ENCODE data around the gene MINDY3. TPM values are rescaled to one million over a fixed set of nuclear protein-coding genes. Genes with fewer than 3 reads are reported as not detected.
A peak's percentile ranks its signal among the peaks of the same experiment; 100 is the strongest.

Gene MINDY3
- total RNA-seq, 5 donors from 2014 or later (not counting 1 experiment from before 2014, with no cell fraction given): 23.6 to 38.0 (median 29.0) TPM

DNA sequence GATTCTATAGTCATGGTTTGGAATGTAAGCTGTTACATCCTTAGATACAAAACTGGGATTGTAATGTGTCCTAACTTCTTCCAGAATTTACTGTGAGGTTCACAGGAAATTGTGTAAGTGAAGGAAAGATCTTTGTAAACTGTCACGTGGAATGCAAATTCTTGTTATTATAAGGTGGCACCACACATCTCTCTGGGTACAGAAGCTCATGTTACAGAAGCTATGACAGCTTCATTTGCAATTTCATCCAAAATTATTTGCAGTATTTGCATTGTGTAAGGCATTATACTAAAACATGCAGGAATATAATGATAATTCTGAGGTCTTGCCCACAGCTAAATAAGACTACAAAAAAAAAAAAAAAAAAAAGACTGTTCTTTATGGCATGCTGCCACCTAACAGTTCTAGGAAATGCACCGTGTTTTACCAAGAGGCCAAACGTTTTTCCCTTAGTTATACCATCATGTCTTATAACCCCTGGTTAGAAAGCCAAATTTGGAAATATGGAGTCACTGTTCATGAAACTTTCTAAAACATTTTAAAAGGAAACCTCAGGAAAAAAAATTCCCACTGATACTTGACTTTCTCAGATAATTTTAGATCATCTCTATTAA, 17.6 kb downstream of the MINDY3 start:
- no peak for DNase-seq
- Mint-ChIP-seq H3K27ac (no peak overlapping the region), H3K36me3 (peaks cover 29% of the 10 kb centered on the region), H3K4me1 (peaks cover 17 to 30% (median 29%) of the 10 kb centered on the region in 3 donors), H3K4me3 (no peak overlapping the region), H3K9me3 (no peaks in the 10 kb centered on the region), H3K27me3 (no peaks in the 10 kb centered on the region)
- ATAC-seq (replicated peaks in 1 of 4): no peak
- WGBS (ENCODE audit: insufficient coverage): no CpG with 5 or more reads among the region's 3 CpGs
- Histone ChIP-seq H3K4me3 (ENCODE audit: control insufficient read depth in 1 of 2, extremely low read depth in 1 of 2, low read length in 1 of 2) (no peak overlapping the region), H3K9me3 (no peaks in the 10 kb centered on the region), H3K36me3 (ENCODE audit: control insufficient read depth in 2 of 2, extremely low read depth in 1 of 2, insufficient read depth in 1 of 2, low read length in 1 of 2) (peaks cover 0 to 8% of the 10 kb centered on the region in 2 donors), H3K27me3 (replicated peaks in 1 of 2; ENCODE audit: control insufficient read depth in 2 of 2, extremely low read depth in 1 of 2, insufficient read depth in 2 of 2, low read length in 1 of 2) (no peaks in the 10 kb centered on the region), H3K4me1 (ENCODE audit: control insufficient read depth in 1 of 2, extremely low read depth in 1 of 2, insufficient read depth in 2 of 2, low read length in 2 of 2) (no peaks in the 10 kb centered on the region), H3K27ac (ENCODE audit: low read length) (no peak overlapping the region)
- ChIA-PET POLR2A (interaction anchor here in 1 of 2 donors (0.6 kb wide), 2 partner anchors 13 to 1045 kb away, joined by 3 to 4 read pairs; no protein-coding TSS in a partner anchor), CTCF (interaction anchor here (0.5 to 2.0 kb wide), 4 partner anchors 11 to 865 kb away, joined by 4 to 7 read pairs (median 6); no protein-coding TSS in a partner anchor)

DNA sequence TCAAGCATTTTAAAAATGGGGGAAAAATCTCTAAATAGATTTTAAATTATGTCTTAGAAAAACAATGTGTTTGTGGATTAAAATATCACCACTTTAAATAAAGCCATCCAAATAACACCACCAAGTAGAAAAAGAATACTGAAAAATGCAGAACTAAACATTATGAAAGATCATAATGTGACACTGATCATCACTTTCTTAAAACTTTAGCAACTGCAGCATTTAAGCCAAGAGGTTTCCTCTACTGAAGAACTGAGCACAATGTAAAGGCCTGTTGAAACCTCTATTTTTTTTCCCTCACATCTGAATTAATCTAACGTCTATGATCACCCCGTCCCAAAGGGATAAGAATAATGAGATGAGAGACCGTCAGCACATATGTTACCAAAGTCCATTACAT, 18.6 kb downstream of the MINDY3 start:
- POLR2A ChIA-PET: no interaction called here
- ATAC-seq (replicated peaks in 1 of 4) (no peak), DNase-seq (no peak)
- H3K4me1 Mint-ChIP-seq: peaks cover 17 to 27% (median 26%) of the 10 kb centered on the region in 3 donors
- no CpG with 5 or more reads among the region's 3 CpGs for WGBS (ENCODE audit: insufficient coverage)
- H3K27me3 Mint-ChIP-seq: no peaks in the 10 kb centered on the region
- H3K27me3 ChIP-seq (replicated peaks in 1 of 2; ENCODE audit: control insufficient read depth in 2 of 2, extremely low read depth in 1 of 2, insufficient read depth in 2 of 2, low read length in 1 of 2): no peaks in the 10 kb centered on the region
- no peaks in the 10 kb centered on the region for H3K9me3 Mint-ChIP-seq
- no peak overlapping the region for H3K4me3 ChIP-seq (ENCODE audit: control insufficient read depth in 1 of 2, extremely low read depth in 1 of 2, low read length in 1 of 2)
- H3K4me1 ChIP-seq (ENCODE audit: control insufficient read depth in 1 of 2, extremely low read depth in 1 of 2, insufficient read depth in 2 of 2, low read length in 2 of 2): no peaks in the 10 kb centered on the region
- H3K4me3 Mint-ChIP-seq: no peak overlapping the region
- no peak overlapping the region for H3K27ac ChIP-seq (ENCODE audit: low read length)
- CTCF ChIA-PET: no interaction called here
- H3K36me3 Mint-ChIP-seq: peaks cover 27% of the 10 kb centered on the region
- no peaks in the 10 kb centered on the region for H3K9me3 ChIP-seq
- no peak overlapping the region for H3K27ac Mint-ChIP-seq
- peaks cover 0 to 5% of the 10 kb centered on the region in 2 donors for H3K36me3 ChIP-seq (ENCODE audit: control insufficient read depth in 2 of 2, extremely low read depth in 1 of 2, insufficient read depth in 1 of 2, low read length in 1 of 2)

DNA sequence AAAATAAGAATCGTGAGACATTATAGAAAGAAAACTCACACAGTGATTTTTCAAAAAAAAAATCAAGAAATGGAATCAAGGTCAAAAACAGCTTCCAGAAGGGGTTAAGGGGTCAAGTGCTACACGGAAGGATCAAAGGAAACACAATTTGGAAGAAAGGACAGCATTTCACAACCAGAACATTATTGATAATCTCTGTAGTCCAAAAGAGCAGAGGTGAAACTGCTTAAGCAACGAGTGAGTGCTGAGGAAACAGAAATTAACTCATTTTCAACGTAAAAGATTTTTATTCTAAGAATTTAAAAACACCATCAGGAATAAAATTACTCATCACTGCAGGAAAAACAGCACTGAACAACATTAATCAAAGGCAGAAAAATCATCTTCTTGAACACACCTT, 23.5 kb downstream of the MINDY3 start:
- ChIA-PET CTCF (interaction anchor here in 1 of 2 donors (0.6 kb wide), 1 partner anchor 33 kb away, joined by 6 read pairs; no protein-coding TSS in a partner anchor), POLR2A (no interaction called here)
- Mint-ChIP-seq H3K9me3 (no peaks in the 10 kb centered on the region), H3K4me3 (no peak overlapping the region), H3K4me1 (peaks cover 4 to 10% (median 6%) of the 10 kb centered on the region in 3 donors), H3K36me3 (peaks cover 29% of the 10 kb centered on the region), H3K27ac (no peak overlapping the region), H3K27me3 (no peaks in the 10 kb centered on the region)
- H3K4me3 ChIP-seq (ENCODE audit: control insufficient read depth in 1 of 2, extremely low read depth in 1 of 2, low read length in 1 of 2): no peak overlapping the region
- H3K27ac ChIP-seq (ENCODE audit: low read length): no peak overlapping the region
- no peaks in the 10 kb centered on the region for H3K27me3 ChIP-seq (replicated peaks in 1 of 2; ENCODE audit: control insufficient read depth in 2 of 2, extremely low read depth in 1 of 2, insufficient read depth in 2 of 2, low read length in 1 of 2)
- no CpG with 5 or more reads among the region's 4 CpGs for WGBS (ENCODE audit: insufficient coverage)
- no peak for ATAC-seq (replicated peaks in 1 of 4)
- peaks cover 0 to 3% of the 10 kb centered on the region in 2 experiments for H3K4me1 ChIP-seq (ENCODE audit: control insufficient read depth in 1 of 2, extremely low read depth in 1 of 2, insufficient read depth in 2 of 2, low read length in 2 of 2)
- H3K9me3 ChIP-seq: no peaks in the 10 kb centered on the region
- no peak for DNase-seq
- H3K36me3 ChIP-seq (ENCODE audit: control insufficient read depth in 2 of 2, extremely low read depth in 1 of 2, insufficient read depth in 1 of 2, low read length in 1 of 2): peaks cover 4 to 18% of the 10 kb centered on the region in 2 donors

DNA sequence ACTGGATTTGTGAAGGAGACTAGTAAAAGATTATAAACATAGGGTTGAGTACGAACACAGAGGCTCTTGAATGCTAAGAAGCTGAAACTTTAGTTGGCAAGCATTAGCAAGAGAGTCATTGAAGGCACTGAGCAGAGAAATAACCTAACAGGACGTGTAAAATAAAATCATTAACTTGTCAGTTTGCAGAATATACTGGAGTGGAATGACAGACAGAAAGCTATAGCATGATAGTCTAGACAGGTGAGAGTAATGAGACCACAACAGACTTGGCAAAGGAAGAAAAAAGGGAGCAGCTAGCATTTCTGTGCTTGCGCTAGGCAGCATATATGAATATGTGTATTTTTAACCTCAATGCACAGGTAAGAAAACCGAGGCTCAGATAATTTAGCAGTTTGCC, 30.8 kb downstream of the MINDY3 start:
- H3K9me3 Mint-ChIP-seq: no peaks in the 10 kb centered on the region
- H3K4me3 ChIP-seq (ENCODE audit: control insufficient read depth in 1 of 2, extremely low read depth in 1 of 2, low read length in 1 of 2): no peak overlapping the region
- peaks cover 11 to 15% (median 12%) of the 10 kb centered on the region in 3 donors for H3K4me1 Mint-ChIP-seq
- ATAC-seq (replicated peaks in 1 of 4) (no peak), DNase-seq (no peak)
- H3K4me1 ChIP-seq (ENCODE audit: control insufficient read depth in 1 of 2, extremely low read depth in 1 of 2, insufficient read depth in 2 of 2, low read length in 2 of 2): peaks cover 0 to 5% of the 10 kb centered on the region in 2 experiments
- no peak overlapping the region for H3K27ac ChIP-seq (ENCODE audit: low read length)
- H3K36me3 ChIP-seq (ENCODE audit: control insufficient read depth in 2 of 2, extremely low read depth in 1 of 2, insufficient read depth in 1 of 2, low read length in 1 of 2): peaks cover 4 to 35% of the 10 kb centered on the region in 2 donors
- H3K4me3 Mint-ChIP-seq: no peak overlapping the region
- WGBS (ENCODE audit: insufficient coverage): 100% methylated on average over 3 of the region's 4 CpGs
- no peaks in the 10 kb centered on the region for H3K27me3 Mint-ChIP-seq
- CTCF ChIA-PET: no interaction called here
- no peak overlapping the region for H3K27ac Mint-ChIP-seq
- no peaks in the 10 kb centered on the region for H3K9me3 ChIP-seq
- H3K36me3 Mint-ChIP-seq: peaks cover 57% of the 10 kb centered on the region
- POLR2A ChIA-PET: no interaction called here
- no peaks in the 10 kb centered on the region for H3K27me3 ChIP-seq (replicated peaks in 1 of 2; ENCODE audit: control insufficient read depth in 2 of 2, extremely low read depth in 1 of 2, insufficient read depth in 2 of 2, low read length in 1 of 2)

DNA sequence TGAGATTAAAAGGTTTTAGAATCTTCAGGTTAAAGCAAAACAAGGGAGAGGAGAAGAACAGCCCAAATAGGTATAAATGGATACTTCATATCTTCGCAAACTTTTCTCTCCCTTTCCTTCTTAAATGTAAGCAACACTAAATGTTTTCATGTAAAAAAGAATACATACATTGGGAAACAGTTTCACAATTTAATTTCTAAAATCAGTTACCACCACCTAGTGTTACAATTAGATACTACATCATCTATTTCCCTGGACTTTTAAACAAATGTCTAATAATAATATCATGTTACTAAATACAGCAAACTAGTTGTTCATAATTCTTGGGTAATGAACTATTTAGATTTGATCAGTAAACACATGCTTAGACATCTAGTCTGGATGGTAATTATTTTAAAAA, 35.8 kb downstream of the MINDY3 start:
- no peaks in the 10 kb centered on the region for H3K9me3 ChIP-seq
- Mint-ChIP-seq H3K4me3 (no peak overlapping the region), H3K36me3 (peaks cover 60% of the 10 kb centered on the region), H3K4me1 (peaks cover 0 to 5% (median 4%) of the 10 kb centered on the region in 3 donors), H3K27ac (no peak overlapping the region), H3K9me3 (no peaks in the 10 kb centered on the region), H3K27me3 (no peaks in the 10 kb centered on the region)
- ATAC-seq (replicated peaks in 1 of 4) (no peak), DNase-seq (peak in 1 of 35 experiments; percentile 9)
- no CpG with 5 or more reads among the region's 1 CpG for WGBS (ENCODE audit: insufficient coverage)
- H3K27ac ChIP-seq (ENCODE audit: low read length): no peak overlapping the region
- POLR2A ChIA-PET: no interaction called here
- no peaks in the 10 kb centered on the region for H3K4me1 ChIP-seq (ENCODE audit: control insufficient read depth in 1 of 2, extremely low read depth in 1 of 2, insufficient read depth in 2 of 2, low read length in 2 of 2)
- CTCF ChIA-PET: no interaction called here
- H3K27me3 ChIP-seq (replicated peaks in 1 of 2; ENCODE audit: control insufficient read depth in 2 of 2, extremely low read depth in 1 of 2, insufficient read depth in 2 of 2, low read length in 1 of 2): no peaks in the 10 kb centered on the region
- H3K4me3 ChIP-seq (ENCODE audit: control insufficient read depth in 1 of 2, extremely low read depth in 1 of 2, low read length in 1 of 2): no peak overlapping the region
- peaks cover 2 to 41% of the 10 kb centered on the region in 2 donors for H3K36me3 ChIP-seq (ENCODE audit: control insufficient read depth in 2 of 2, extremely low read depth in 1 of 2, insufficient read depth in 1 of 2, low read length in 1 of 2)

DNA sequence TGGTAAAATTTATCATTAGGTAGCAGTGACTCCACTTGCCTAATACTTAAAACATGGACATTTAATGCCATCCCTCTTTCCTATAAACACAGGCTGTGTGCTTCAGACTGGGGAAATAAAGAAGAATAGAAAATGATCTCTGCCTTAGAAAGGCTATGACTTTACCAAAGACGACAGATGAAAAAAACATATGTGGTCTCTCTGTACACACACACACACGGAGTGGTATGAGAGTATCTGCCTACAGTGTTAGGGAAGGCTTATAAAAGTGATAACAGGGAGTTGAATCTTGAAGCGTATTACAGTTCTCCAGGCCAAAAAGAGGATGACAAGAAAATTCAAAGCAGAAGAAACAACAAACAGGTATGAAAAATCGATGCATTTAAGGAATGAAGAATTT, 38.2 kb downstream of the MINDY3 start:
- no peak overlapping the region for H3K4me3 ChIP-seq (ENCODE audit: control insufficient read depth in 1 of 2, extremely low read depth in 1 of 2, low read length in 1 of 2)
- Mint-ChIP-seq H3K4me1 (peaks cover 0 to 5% (median 5%) of the 10 kb centered on the region in 3 donors), H3K9me3 (no peaks in the 10 kb centered on the region), H3K27me3 (no peaks in the 10 kb centered on the region), H3K27ac (no peak overlapping the region), H3K4me3 (no peak overlapping the region), H3K36me3 (peaks cover 64% of the 10 kb centered on the region)
- ChIA-PET CTCF (no interaction called here), POLR2A (no interaction called here)
- no peaks in the 10 kb centered on the region for H3K27me3 ChIP-seq (replicated peaks in 1 of 2; ENCODE audit: control insufficient read depth in 2 of 2, extremely low read depth in 1 of 2, insufficient read depth in 2 of 2, low read length in 1 of 2)
- DNase-seq: no peak
- H3K36me3 ChIP-seq (ENCODE audit: control insufficient read depth in 2 of 2, extremely low read depth in 1 of 2, insufficient read depth in 1 of 2, low read length in 1 of 2): peaks cover 2 to 41% of the 10 kb centered on the region in 2 donors
- no peaks in the 10 kb centered on the region for H3K4me1 ChIP-seq (ENCODE audit: control insufficient read depth in 1 of 2, extremely low read depth in 1 of 2, insufficient read depth in 2 of 2, low read length in 2 of 2)
- H3K9me3 ChIP-seq: no peaks in the 10 kb centered on the region
- no peak for ATAC-seq (replicated peaks in 1 of 4)
- H3K27ac ChIP-seq (ENCODE audit: low read length): no peak overlapping the region
- WGBS (ENCODE audit: insufficient coverage): 100% methylated on average over 1 of the region's 4 CpGs
